HG03280 (cell line): ENCODE results near the gene GTSF1L.

Experiments used
- ATAC-seq: cut with Tn5 transposase; IDR thresholded peaks from one replicate; pipeline ENCODE4 v1.9.1; 2021; ENCODE audit warnings: mild to moderate bottlenecking, moderate library complexity; ENCODE audit not compliant: unreplicated experiment

The GTSF1L gene

DNA sequence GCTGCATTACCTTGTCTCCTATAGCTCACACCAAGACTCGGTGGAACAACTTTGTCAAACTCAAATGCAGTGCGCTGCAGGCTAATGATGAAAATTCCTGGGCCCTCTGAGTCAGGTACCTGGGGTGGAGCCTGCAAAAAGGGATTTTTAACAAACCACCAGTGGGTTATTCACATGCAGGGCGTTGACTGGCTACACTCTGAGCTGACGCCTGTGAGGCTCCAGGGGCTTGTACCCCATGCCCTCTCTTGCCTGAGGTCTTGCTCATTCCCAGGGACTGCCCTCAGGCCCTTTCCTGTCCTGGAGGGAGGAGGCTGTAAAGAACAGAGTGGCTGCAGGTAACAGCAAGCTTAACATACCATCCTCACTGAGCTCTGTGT, 9.2 kb downstream of the GTSF1L start:
- ATAC-seq = no peak

DNA sequence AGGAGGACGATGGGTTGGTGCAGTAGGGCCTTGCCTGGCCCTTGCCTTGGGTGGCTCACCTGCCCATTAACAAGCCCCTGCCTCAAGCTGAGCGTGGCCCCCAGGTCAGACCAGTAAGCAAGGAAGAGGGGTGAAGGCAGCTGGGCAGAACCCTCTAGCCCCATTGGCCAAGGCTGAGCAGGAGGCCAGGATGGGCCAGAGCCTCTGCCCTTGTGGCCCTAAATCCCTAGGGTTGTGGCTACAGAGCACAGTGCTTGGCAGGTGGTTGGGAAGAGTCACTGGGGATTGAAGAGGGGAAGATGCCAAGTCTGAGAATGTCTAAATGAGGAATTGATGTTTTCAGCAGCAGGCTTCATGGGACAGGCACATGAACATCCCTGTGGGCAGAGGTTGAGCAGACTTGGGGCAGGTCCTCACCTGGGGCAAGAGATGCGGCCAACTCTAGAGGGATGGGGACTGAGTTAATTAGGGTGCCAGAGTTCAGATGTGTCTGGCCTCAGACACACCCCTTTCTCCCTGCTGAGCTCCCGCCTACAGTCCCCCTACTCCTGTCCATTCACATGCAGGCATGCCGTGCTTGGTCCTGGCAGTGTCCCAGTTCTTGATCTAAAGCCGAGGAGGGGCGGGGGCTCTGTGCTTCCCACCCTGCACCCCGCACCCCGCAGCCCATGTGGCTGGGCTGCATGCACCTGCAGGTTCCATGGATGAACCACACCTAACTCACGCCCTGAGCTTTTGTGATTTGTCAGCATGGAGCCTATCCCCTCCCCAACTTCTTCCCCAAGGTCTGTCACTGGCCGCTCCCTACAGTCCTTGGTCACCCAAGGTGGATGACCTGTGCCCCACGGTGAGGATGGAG, 9.8 kb downstream of the GTSF1L start:
- no peak for ATAC-seq

DNA sequence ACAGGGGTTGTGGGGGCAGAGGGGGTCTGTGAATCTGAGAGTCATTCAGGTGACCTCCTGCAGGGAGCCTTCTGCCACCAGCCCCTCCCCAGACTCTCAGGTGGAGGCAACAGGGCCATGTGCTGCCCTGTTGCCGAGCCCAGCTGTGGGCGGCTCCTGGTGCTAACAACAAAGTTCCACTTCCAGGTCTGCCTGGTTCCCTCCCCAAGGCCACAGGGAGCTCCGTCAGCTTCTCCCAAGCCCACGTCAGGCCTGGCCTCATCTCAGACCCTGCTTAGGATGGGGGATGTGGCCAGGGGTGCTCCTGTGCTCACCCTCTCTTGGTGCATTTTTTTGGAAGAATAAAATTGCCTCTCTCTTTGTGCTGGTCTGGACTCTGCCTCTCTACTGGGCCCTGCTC, 10.7 kb downstream of the GTSF1L start:
- no peak for ATAC-seq

DNA sequence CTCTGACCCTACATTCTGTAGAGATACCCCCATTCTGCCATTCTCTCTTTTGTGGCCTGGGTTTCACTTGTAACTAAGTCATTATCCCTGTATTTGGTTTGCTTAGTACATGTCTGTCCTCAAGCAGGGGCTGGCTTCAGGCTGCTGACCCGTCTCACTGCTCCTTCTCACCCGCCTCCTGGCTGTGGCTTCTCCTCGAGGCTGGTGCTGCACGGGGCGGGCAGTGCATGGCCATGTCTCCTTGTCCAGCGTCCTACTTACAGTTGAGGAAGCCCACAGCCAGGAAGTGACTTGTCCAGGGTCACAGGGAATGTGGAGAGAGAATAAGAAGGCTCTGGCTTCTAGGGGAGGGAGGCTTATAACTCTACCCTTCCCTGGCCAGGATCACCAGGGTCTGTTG, 11.3 kb downstream of the GTSF1L start:
- no peak for ATAC-seq

DNA sequence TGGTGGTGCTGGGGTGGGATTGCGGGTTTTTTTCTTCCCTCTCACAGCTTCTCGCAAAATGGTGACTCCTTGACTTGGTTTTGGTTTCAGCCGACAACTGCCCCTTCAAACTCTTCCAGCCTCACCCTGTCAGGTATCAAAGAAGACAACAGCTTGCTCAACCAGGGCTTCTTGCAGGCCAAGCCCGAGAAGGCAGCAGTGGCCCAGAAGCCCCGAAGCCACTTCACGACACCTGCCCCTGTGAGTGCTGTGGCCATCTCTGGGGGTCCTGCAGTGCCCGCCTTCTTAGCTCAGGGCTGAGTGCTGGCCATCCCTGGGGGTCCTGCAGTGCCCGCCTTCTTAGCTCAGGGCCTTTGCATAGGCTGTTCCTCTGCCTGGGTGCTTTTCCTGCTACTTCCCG, 11.8 kb downstream of the GTSF1L start:
- no peak for ATAC-seq

DNA sequence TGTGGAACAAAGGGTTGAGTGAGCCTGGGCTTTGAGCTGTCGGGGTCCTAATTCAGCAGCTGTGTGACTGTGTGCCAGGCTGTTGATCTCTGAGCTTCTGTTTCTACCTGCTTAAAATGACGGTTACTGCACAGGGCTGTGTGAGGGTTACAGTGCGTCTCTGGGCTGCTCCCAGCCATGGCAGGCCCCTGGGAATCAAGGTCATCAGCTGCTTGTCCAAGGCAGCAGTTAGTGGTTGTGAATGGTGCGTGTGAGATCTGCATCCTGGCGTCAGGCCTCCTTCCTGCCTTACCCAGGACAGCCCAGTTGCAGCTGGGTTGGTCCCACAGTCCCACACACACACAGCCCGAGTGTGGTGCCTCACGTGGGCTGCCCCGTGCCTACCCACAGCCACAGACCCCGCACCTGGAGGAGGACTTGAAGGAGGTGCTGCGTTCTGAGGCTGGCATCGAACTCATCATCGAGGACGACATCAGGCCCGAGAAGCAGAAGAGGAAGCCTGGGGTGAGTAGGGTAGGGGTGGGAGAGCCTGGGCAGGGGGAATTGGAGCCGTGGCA, 15.6 kb downstream of the GTSF1L start:
- no peak for ATAC-seq

DNA sequence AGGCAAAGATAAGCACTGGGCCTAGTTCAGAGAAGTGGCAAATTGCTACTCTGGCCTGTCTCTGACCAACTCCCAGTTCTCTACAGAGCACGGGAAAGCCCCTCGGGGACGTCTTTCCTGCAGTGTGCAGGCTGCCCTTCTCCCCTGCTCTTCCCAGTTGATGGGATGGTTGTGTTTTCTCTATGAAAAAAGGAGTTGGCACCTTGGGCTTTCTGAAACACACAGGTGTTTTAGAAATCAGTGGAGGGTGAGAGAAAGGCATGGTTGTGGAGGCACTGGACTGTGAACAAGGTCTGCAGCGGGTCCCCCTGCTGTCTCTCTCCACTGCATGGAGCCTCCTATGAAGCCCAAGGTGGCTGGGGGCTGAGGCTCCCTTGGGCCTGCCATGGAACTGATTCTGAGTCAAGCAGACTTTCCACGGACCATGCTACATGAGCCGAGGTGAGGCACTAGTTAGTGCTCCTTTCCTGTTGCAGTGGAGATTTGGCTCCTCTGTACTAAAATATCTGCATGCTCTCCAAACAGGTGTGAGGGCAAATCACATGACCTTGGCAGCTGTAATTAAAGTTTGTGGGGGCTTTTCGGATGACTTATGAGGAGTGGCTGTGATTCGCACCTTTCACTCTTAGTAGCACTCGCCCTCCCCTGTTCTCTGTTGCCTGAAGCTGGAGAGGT, 16.3 kb downstream of the GTSF1L start:
- ATAC-seq = peak; percentile 52

DNA sequence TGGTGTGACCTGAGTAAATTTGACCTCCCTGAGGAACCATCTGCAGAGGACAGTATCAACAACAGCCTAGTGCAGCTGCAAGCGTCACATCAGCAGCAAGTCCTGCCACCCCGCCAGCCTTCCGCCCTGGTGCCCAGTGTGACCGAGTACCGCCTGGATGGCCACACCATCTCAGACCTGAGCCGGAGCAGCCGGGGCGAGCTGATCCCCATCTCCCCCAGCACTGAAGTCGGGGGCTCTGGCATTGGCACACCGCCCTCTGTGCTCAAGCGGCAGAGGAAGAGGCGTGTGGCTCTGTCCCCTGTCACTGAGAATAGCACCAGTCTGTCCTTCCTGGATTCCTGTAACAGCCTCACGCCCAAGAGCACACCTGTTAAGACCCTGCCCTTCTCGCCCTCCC, 24.3 kb downstream of the GTSF1L start:
- ATAC-seq = no peak

DNA sequence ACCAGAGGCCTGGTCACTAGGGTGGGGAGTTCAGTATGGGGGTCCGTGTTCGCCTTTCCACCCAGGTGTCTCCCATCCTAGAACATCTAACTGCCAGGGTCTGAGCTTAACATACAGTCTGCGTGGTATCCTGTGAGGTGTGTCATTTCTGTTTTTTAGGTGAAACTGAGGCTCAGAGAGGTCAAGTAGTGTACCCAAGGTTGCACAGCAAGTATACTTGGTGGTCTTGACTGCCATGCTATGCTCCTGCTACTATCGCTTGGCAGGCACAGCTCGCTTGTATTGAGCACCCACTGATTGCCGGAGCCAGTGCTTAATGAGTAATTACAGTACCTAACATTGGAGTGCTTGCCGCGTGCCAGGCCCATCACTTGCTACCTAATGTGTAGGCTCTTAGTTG, 26.2 kb downstream of the GTSF1L start:
- no peak for ATAC-seq

DNA sequence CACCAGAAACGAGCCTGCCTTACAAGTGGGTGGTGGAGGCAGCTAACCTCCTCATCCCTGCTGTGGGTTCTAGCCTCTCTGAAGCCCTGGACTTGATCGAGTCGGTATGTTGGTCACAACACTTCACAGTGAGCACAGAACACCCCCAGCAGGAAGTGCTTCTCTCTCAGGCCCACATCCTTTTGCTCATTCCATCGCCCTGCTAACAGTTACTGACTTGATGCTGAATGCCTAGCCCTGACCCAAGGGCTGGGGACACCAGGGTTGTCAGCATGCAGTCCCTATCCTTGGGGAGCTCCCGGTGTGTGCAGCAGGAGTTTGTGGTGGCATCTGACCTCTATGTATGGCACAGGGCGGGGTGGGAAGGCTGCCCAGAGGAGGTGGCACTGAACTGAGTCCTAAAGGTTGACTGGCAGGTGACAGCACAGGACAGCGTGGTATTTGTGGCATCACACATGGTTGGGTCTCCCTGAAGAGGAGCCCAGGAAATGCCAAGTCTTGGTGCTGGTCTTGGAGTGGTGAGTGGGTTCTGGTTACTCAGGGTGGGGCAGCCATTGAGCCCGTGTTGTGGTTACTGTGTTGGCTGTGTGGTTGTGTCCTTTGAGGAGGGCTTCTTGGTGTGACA, 26.7 kb downstream of the GTSF1L start:
- no peak for ATAC-seq

DNA sequence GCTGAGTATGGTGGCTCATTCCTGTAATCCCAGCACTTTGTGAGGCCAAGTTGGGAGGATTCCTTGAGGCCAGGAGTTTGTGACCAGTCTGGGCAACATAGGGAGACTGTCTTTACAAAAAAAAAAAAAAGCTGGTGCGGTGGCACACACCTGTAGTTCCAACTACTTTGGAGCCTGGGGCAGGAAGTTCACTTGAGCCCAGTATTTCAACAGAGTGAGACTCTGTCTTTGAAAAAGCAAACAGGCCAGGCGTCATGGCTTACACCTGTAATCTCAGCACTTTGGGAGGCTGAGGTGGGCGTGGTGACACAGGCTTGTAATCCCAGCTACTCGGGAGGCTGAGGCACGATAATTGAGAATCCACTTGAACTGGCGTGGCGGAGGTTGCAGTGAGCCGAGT, 31.2 kb downstream of the GTSF1L start:
- no peak for ATAC-seq

DNA sequence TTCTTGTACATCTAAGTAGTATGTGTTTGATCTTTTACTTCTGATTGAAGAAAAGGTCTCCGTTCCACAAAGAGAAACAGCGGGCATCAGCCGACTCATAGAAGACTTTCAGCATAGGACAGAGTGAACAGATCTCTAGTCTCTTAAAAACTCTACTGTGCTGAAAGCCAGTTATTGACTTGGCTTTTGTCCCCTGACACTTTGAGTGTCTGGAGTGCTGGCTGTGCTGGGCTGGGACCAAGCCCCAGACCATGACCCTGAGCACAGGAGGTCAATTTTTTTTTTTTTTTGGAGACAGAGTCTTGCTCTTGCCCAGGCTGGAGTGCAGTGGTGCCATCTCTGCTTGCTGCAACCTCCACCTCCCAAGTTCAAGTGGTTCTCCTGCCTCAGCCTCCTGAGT, 32.0 kb downstream of the GTSF1L start:
- no peak for ATAC-seq

DNA sequence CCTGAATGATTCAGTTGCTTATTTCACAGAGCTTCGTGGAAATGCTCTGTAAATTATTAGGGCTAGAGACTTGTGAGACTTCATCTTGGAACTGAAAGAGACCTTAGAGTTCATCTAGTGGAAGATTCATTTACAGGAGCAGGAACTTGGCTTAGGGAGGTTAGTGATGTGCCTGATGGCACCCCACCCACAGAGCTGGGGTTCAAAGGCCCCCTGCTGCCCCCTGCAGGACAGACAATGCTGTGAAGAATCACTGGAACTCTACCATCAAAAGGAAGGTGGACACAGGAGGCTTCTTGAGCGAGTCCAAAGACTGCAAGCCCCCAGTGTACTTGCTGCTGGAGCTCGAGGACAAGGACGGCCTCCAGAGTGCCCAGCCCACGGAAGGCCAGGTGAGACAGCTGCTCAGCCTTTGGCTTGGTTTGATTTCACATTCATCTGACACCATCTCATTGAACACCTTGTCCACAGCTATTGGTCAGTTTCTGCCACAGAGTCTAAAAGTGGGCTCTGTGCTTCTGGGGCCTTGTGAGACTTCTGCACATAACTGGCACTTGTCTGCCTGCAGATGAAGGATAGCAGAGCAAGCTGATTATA, 34.8 kb downstream of the GTSF1L start:
- ATAC-seq = no peak

DNA sequence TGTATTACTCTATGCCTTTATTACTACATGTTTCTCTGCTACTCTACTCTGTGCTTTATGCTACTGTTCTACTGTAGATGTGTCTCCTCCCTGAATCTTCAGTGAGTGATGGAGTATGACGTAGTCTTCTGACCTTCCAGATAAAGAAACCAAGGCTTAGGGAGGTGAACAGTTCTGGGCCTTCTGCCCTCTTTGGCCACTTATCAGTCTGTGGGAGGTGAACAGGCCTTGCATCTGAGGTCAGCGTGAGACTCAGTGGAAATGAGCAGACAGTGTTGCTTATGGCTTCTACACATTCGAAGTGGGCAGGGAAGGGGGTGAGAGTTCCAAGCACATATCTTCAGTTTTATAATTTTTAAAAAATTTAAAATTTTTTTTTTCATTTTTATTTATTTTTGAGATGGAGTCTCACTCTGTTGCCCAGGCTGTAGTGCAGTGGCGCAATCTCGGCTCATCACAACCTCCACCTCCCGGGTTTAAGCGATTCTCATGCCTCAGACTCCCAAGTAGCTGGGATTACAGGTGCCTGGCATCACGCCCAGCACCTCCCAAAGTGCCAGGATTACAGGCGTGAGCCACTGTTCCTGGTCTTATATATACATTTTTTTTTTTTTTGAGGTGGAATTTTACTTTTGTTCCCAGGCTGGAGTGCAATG, 35.7 kb downstream of the GTSF1L start:
- no peak for ATAC-seq

DNA sequence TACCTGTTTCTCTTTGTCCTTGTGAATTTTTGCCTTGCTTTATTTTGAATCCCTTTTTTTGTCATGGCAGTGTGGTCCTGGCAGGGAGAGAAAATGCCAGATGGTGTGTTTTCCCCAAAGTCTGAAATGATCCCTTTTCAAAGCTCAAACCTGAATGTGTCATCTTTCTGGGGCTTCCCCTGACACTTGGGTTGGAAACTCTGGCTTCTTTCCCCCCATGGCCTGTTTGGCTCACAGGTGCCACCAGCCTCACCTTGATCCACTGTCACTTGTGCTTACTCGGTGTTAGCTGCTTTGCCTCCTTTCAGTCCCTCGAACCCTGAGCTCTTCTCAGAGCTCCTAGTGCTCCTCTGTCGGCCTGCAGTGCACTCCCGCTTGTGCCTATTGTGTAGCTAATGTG, 37.6 kb downstream of the GTSF1L start:
- ATAC-seq = no peak

DNA sequence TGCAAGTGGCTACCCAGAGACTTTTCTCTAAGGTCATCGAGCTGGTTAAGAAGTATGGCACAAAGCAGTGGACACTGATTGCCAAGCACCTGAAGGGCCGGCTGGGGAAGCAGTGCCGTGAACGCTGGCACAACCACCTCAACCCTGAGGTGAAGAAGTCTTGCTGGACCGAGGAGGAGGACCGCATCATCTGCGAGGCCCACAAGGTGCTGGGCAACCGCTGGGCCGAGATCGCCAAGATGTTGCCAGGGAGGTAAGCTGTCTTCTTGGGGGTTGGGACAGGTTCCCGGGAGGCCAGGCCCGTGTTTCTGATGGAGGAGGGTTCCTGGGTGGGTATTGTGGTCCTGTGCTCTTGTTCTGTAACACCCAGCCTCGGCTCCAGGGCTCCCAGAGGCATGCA, 40.0 kb downstream of the GTSF1L start:
- ATAC-seq = no peak

DNA sequence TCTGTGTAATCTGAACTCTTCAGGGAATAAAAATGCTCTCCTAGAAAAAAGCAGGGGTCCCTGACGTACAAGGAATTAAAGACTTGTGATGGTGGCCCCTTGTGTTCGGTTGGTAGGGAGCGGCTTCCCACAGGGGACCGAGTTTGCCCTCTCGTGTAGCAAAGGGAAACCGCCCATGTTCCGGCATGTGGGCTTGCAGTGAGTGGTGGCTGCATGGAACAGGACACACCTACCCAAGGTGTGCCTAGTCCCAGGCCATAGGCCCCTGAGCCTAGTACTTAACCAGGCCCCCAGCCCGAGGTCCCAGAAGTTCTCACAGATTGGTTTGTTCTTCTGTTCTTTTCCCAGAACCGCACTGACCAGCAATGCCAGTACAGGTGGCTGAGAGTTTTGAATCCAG, 44.4 kb downstream of the GTSF1L start:
- peak; percentile 22 for ATAC-seq

DNA sequence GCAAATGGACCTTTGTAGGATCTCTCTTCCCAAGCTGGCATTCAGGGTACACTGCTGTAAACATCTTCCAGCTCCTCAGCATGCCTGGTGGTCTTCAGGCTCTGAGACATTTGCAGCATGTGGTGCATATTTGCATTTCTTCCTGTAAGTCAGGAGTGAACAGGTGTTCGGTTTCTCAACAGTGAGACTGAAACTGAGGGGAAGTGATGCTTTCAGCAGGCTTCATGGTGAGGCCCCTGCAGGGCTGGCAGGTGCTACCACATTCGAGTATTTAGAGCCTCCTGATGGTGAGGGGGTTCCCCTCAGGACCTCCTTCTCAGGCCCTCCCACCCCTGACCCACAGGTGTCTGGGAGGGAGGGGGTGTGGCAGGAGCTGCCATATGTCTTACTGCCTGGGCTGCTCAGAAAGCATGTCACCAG, 44.8 kb downstream of the GTSF1L start:
- ATAC-seq = peak; percentile 91

DNA sequence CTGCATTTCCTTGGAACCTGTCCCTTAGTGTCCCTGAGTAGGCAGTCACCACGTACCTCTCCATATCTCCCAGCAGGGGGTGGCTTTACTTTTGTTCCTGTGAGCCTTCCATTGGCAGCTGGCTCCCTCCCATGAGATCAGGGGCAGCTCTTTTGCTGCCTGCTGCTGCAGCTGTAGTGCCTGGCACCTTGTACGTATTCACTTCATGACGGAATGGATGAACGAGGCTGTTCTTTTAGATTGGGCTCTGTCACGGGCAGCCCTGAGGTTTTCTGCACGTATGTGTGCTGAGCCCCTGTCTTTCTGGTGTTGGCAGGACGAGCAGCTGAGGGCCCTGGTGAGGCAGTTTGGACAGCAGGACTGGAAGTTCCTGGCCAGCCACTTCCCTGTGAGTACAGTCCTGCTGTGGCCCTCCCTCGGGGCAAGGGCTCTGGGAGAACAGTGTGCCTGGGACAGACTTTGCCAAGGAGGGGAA, 45.3 kb downstream of the GTSF1L start:
- ATAC-seq = peak; percentile 30

DNA sequence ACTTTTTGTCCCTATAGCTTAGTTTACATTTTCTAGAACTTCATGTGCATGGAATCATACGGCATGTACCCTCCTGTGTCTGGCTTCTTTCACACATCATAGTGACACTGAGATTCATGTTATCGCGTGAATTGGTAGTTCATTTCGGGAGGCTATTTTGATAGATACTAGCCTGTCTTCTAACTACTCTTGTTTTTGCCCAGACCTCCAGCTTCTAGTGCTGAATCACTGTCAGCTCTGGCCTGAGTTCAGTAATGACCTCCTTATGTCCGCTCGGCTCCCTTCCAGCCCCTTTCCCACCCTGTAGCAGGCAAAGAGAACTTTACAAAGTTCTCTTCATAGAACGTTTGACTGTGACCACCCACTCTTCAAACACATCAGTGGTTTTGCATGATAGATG, 45.8 kb downstream of the GTSF1L start:
- ATAC-seq = no peak

DNA sequence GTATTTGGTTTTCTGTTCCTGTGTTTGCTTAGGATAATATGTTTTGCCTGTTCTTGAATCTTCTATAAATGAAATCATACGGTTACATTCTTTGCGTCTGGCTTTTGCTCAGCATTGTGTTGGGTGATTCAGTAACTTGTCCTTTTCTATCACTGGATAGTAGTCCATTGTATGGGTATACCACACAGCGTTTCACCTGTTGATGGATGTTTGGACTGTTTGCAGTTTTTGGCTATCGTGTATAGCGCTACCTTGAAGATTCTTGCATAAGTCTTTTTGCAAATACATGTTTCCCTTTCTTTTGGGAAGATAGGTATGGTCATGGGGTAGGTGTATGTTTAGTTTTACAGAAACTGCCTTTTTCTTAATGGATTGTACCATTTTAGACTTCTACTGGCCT, 50.4 kb downstream of the GTSF1L start:
- ATAC-seq = no peak
